IPS-18a (cell line): ENCODE data around the gene POLR2A.

Experiments used
- H3K27ac ChIP-seq: one replicate; pipeline ENCODE4 v1.5.1; 2013; ENCODE audit warnings: low read length
- H3K27me3 ChIP-seq: one replicate; pipeline ENCODE4 v1.6.1; 2013; ENCODE audit warnings: mild to moderate bottlenecking, low read length; ENCODE audit not compliant: control insufficient read depth, insufficient read depth
- H3K36me3 ChIP-seq: one replicate; pipeline ENCODE4 v1.6.1; 2013; ENCODE audit warnings: low read depth, low read length; ENCODE audit not compliant: control insufficient read depth
- H3K4me1 ChIP-seq: one replicate; pipeline ENCODE4 v1.6.1; 2013; ENCODE audit warnings: low read depth, low read length; ENCODE audit not compliant: control insufficient read depth
- H3K4me3 ChIP-seq: one replicate; pipeline ENCODE4 v1.5.1; 2013; ENCODE audit warnings: low read length
- H3K9ac ChIP-seq: one replicate; pipeline ENCODE4 v1.6.1; 2013; ENCODE audit warnings: mild to moderate bottlenecking, low read length, moderate library complexity
- H3K9me3 ChIP-seq: one replicate; pipeline ENCODE4 v1.6.1; 2013; ENCODE audit warnings: low read depth, low read length; ENCODE audit not compliant: control insufficient read depth

The POLR2A gene

DNA sequence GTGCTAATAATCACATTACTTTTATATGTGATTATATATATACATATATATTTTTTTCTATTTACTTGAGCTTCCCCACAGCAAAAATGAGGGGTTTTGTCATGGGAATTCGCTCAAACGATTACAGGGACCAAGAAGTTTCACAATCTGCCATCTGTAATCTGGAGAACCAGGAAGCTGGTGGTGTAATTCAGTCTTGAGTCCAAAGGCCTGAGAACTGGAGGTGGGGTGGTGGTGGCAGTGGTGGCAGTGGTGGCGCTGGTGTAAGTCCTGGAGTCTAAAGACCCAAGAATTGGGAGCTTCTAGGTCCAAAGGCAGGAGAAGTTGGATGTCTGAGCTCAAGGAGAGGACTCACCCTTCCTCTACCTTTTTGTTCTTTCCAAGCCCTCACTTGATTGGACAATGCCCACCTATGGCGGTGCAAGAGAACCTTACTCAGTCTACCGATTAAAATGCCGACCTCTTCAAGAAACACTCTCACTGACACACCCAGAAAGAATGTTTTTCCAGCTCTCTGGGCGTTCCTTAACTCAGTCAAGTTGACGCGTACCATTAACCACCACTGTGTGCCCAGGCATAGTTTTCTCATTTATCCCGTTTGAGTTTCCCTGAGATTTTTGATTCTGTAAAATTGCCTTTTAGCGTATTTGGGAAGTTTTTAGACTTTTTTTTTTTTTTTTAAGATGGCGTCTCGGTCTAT is 31.9 kb downstream of the POLR2A start:
- Histone ChIP-seq H3K36me3 (peaks cover 30% of the 10 kb centered on the region), H3K4me3 (no peak overlapping the region), H3K4me1 (no peaks in the 10 kb centered on the region), H3K27me3 (no peaks in the 10 kb centered on the region), H3K9ac (no peak overlapping the region), H3K9me3 (no peaks in the 10 kb centered on the region), H3K27ac (no peak overlapping the region)

DNA sequence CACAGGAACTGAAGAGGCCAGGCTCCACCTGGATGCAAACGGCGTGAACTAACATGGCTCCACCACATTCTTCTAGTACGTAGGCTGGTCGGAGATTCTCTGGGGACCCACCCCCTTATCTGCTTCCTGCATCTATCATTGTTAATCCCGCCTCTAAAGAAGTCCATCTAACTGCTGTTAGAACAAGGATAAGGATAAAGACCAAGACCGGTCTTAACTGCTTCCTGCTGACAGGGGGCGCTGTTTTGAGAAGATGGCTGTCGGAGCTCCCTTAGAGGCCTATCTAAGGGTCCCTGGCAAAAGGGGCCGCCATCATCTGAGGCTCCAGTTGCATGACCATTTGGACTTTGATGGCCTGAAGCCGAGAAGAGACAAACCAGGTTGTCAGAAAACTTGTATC is 38.9 kb downstream of the POLR2A start:
- Histone ChIP-seq H3K9me3 (no peaks in the 10 kb centered on the region), H3K4me1 (no peaks in the 10 kb centered on the region), H3K4me3 (no peak overlapping the region), H3K27me3 (no peaks in the 10 kb centered on the region), H3K36me3 (no peaks in the 10 kb centered on the region), H3K9ac (no peak overlapping the region), H3K27ac (no peak overlapping the region)

DNA sequence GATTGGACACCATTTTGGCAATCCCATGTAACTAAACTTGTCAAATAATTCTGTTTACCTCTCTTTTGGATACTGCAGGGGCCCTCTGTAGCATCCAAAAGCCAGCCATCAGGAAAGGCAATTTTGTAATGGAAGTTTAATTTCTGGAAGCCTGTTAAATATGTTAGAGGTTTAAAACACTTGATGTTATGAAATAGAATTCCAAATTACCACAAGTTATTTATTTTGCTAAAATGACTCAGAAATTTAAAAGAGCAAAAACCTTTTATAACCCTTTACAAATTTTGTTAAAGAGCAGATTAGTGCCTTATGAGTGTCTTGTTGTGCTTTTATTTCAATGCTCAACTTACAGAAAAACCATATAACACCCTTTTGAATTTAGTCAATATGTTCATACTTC is 44.7 kb downstream of the POLR2A start:
- H3K27me3 ChIP-seq, result no peaks in the 10 kb centered on the region
- no peaks in the 10 kb centered on the region for H3K4me1 ChIP-seq
- H3K9me3 ChIP-seq, result peaks cover 7% of the 10 kb centered on the region
- H3K36me3 ChIP-seq, result no peaks in the 10 kb centered on the region
- H3K9ac ChIP-seq, result no peak overlapping the region
- H3K4me3 ChIP-seq, result no peak overlapping the region
- no peak overlapping the region for H3K27ac ChIP-seq

DNA sequence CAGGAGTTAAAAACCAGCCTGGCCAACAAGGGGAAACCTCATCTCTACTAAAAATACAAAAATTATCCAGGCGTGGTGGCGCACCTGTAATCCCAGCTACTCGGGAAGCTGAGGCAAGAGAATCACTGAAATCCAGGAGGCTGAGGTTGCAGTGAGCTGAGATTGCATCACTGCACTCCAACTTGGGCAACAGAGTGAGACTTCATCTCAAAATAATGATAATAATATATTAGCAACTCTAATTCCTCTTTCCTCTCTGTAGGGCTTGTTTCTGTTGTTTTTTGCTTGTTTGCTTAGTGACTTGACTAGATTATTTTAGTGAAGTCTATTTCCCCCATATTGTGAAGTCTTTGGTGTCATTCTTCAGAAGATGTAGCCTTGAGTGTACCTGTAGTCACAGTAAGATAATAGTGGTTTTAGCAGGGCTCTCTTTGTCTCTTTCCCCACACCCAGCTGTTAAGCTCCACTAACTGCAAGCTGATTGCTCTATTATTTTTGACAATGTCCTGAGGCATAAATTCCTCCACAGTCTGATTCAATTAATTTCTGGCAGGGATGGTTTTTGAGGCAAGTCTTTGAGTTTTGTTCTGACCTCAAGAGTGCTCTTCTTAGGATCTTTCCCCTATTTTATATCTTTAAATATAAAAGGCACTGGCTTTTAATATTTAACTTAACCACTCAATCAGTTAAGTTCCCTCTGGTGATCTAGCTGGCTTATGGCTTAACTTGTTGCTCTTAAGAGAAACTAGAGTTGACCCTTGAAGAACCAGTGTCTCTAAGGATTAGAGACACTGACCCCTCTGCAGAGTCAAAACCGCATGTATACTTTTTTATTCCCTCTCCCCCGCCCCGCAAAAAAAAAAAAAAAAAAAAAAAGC is 46.1 kb downstream of the POLR2A start:
- no peaks in the 10 kb centered on the region for H3K36me3 ChIP-seq
- H3K4me1 ChIP-seq, result no peaks in the 10 kb centered on the region
- peaks cover 7% of the 10 kb centered on the region for H3K9me3 ChIP-seq
- no peak overlapping the region for H3K27ac ChIP-seq
- H3K27me3 ChIP-seq, result no peaks in the 10 kb centered on the region
- H3K9ac ChIP-seq, result no peak overlapping the region
- no peak overlapping the region for H3K4me3 ChIP-seq

DNA sequence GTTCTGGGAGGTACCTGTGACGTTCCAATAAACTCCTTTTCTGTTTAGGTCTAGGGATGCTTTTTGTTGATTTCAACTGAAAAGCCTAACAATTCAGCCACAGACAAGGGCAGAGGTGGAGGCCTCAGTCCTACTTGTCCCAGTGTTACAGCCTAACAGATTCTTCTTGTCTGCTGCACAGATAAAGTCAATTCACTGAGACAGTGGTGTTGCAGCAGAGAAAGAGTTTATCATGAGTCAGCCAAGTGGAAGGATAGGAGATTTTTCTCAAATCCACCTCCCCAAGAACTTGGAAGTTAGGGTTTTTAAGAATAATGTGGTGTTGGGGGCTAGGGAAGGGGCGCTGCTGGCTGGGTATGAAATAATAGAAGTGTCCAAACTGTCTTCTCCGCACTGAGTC is 53.9 kb downstream of the POLR2A start:
- H3K27ac ChIP-seq, result no peak overlapping the region
- H3K4me3 ChIP-seq, result no peak overlapping the region
- no peaks in the 10 kb centered on the region for H3K27me3 ChIP-seq
- H3K4me1 ChIP-seq, result no peaks in the 10 kb centered on the region
- H3K36me3 ChIP-seq, result no peaks in the 10 kb centered on the region
- no peak overlapping the region for H3K9ac ChIP-seq
- H3K9me3 ChIP-seq, result no peaks in the 10 kb centered on the region

DNA sequence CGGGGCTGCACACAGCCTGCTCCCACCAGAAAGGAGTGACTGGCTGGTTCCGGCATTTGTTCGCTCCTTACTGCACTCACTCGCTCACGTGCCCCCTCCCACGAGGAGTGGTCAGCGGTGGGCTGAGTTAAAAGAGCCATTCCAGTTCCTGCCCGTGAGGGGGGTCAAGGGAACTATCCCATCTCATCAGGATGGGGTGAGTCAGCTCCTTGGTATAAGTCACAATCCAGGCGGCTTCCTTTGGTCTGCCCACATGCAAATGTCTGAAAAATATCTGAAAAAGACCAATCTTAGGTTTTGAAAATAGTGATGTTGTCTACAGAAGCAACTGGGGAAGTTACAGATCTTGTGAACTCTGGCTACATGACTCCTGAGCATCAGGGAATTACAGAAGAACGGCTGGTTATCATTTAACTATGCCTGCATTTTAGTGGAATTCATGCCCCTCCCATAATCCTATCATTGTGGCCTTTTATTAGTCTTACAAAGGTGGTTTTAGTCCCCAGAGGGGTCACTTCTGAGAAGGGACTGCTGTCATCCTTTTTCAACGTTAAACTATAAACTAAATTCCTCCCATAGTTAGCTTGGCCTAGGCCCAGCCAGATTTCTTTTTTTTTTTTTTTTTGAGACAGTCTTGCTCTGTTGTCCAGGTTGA is 54.9 kb downstream of the POLR2A start:
- Histone ChIP-seq H3K4me1 (no peaks in the 10 kb centered on the region), H3K9me3 (no peaks in the 10 kb centered on the region), H3K27me3 (no peaks in the 10 kb centered on the region), H3K9ac (no peak overlapping the region), H3K27ac (no peak overlapping the region), H3K4me3 (no peak overlapping the region), H3K36me3 (no peaks in the 10 kb centered on the region)

DNA sequence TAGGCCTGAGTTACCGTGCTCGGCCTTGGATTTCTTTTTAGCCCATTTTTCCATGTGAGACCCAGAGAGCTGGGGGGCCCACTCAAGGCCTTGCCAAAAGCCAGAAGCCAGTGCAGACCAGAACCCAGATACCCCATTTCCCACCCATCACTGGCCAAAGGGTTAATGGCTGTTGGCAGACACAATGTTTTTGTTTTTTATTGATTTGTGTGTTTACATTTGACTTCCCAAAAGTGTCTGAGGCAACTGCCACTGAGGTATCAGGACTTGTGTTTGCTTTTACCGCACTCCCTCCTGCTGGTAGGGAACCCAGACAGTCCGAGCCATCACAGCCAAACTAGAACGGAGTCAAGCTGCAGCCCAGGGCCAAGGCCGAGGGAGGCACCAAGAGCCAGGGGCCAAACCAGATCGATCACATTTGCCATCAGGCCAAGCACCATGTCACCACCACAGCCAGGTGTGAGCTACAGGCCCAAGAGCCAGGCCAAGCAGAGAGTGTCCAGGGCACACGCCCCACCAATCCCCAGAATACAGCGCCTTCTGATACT is 57.0 kb downstream of the POLR2A start:
- H3K9ac ChIP-seq, result no peak overlapping the region
- no peak overlapping the region for H3K27ac ChIP-seq
- no peaks in the 10 kb centered on the region for H3K9me3 ChIP-seq
- no peaks in the 10 kb centered on the region for H3K4me1 ChIP-seq
- no peak overlapping the region for H3K4me3 ChIP-seq
- no peaks in the 10 kb centered on the region for H3K27me3 ChIP-seq
- no peaks in the 10 kb centered on the region for H3K36me3 ChIP-seq

DNA sequence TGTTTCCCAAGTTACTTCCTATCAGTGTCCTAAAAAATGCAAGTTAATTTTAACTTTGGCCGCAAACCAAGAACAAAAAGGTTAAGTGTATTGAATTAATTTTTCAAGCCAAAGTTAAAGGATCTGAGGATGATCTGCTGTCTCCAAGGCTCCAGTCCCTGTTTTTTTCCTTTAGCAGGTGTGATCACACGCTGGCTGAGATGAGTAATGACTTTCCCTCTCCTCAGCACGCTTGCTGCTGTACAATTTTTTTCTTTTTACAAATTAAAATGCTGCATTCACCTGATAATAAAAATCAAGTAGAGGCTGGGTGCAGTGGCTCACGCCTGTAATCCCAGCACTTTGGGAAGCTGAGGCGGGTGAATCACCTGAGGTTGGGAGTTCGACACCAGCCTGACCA is 60.7 kb downstream of the POLR2A start:
- Histone ChIP-seq H3K27ac (no peak overlapping the region), H3K4me1 (no peaks in the 10 kb centered on the region), H3K9ac (no peak overlapping the region)

DNA sequence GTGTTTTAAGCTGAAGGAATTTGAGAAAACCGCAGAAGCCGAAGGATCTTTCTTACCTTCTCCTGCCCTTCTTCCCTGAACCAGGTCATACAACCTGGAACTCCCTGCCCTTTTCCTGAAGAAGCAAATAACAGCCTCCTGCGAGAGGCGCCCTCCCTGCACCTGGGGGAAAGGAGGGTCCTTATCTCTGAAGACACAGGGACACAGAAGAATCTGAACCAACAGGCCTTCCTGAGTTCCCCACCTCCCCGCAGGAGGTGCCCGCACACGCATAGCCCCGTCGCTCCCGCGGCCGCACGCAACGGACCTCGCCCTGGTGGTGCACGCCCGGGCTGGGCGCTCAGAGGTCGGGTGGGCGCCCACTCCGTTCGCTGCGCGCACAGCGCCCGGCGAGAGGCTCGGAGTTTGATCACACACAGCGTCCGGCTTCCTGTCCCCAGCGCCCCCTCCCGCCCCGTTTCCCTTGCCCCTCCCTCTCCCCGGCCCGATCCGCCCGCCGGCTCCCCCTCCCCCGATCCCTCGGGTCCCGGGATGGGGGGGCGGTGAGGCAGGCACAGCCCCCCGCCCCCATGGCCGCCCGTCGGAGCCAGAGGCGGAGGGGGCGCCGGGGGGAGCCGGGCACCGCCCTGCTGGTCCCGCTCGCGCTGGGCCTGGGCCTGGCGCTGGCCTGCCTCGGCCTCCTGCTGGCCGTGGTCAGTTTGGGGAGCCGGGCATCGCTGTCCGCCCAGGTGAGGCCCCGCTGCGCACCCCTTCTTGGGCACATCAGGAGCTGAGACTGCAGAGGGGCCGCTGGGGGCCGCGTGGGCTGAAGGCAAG is 64.6 kb downstream of the POLR2A start, which contains the start of gene TNFSF12:
TSS of gene TNFSF12 (plus strand) at position 474 of the 816 bp plus-strand sequence. CDS start at position 570, 96 bp downstream.
- H3K27me3 ChIP-seq, result peaks cover 10% of the 10 kb centered on the region
- no peaks in the 10 kb centered on the region for H3K9me3 ChIP-seq
- peak within 1 kb of the TSS; percentile 67 for H3K4me3 ChIP-seq
- no peaks in the 10 kb centered on the region for H3K4me1 ChIP-seq
- peak within 1 kb of the TSS; percentile 50 for H3K9ac ChIP-seq
- H3K27ac ChIP-seq, result no peak within 1 kb of the TSS
- no peaks in the 10 kb centered on the region for H3K36me3 ChIP-seq

More for the DNA sequence above, 60.7 kb downstream of the POLR2A start:
- Histone ChIP-seq H3K9me3 (no peaks in the 10 kb centered on the region), H3K27me3 (peaks cover 10% of the 10 kb centered on the region), H3K4me3 (no peak overlapping the region), H3K36me3 (no peaks in the 10 kb centered on the region)
